HG02973 (cell line): ENCODE measurements around the gene TECTA.

Source experiments
- ATAC-seq: cut with Tn5 transposase; IDR thresholded peaks from one replicate; pipeline ENCODE4 v1.9.1; 2021; ENCODE audit warnings: moderate library complexity; ENCODE audit not compliant: unreplicated experiment

TECTA gene

GRCh38 chr11:121129362-121130340 is 28.6 kb downstream of the TECTA start:
- ATAC-seq: no peak

- no peak for ATAC-seq
These were observed 30.6 kb downstream of the TECTA start for GRCh38 chr11:121131656-121132055.

GRCh38 chr11:121132211-121132976 is 31.4 kb downstream of the TECTA start:
- no peak for ATAC-seq

GRCh38 chr11:121134741-121135312 is 33.8 kb downstream of the TECTA start:
- ATAC-seq: no peak

- ATAC-seq: no peak
These were observed 36.0 kb downstream of the TECTA start for GRCh38 chr11:121137005-121137404.

- ATAC-seq: no peak
These were observed 37.2 kb downstream of the TECTA start for GRCh38 chr11:121138259-121138658.

- ATAC-seq: no peak
These were observed 39.3 kb downstream of the TECTA start for GRCh38 chr11:121140369-121140768.

GRCh38 chr11:121141066-121141465 is 40.0 kb downstream of the TECTA start:
- ATAC-seq: no peak

- no peak for ATAC-seq
These were observed 42.9 kb downstream of the TECTA start for GRCh38 chr11:121143921-121144320.

- no peak for ATAC-seq
These were observed 43.7 kb downstream of the TECTA start for GRCh38 chr11:121144723-121145122.

GRCh38 chr11:121145826-121146225 is 44.8 kb downstream of the TECTA start:
- ATAC-seq: no peak

- ATAC-seq: no peak
These were observed 48.1 kb downstream of the TECTA start for GRCh38 chr11:121149116-121149515.

- ATAC-seq: no peak
These were observed 50.2 kb downstream of the TECTA start for GRCh38 chr11:121151207-121151688.

- ATAC-seq: no peak
These were observed 51.7 kb downstream of the TECTA start for GRCh38 chr11:121152764-121153163.

- ATAC-seq: no peak
These were observed 52.4 kb downstream of the TECTA start for GRCh38 chr11:121153472-121153871.

GRCh38 chr11:121154486-121155314 is 53.7 kb downstream of the TECTA start:
- ATAC-seq: no peak

GRCh38 chr11:121157756-121158155 is 56.7 kb downstream of the TECTA start:
- no peak for ATAC-seq

GRCh38 chr11:121159741-121160140 is 58.7 kb downstream of the TECTA start:
- no peak for ATAC-seq

- no peak for ATAC-seq
These were observed 60.4 kb downstream of the TECTA start for GRCh38 chr11:121161349-121161917.

- ATAC-seq: no peak
These were observed 62.7 kb downstream of the TECTA start for GRCh38 chr11:121163658-121164308.
